Heart left ventricle (tissue), 13 donors: Measurements from ENCODE around the gene TIAM2.

Experiments
- CTCF ChIP-seq, 12 donors: fragments of 200-600 bp; sonication (generic) in 4 of 12; IDR thresholded peaks; one replicate each; pipeline versions ENCODE4 v1.5.0 to v1.8.0; 2018 to 2022; ENCODE audit warnings: antibody characterized with exemption in 12 of 12, mild to moderate bottlenecking in 5 of 12
- POLR2A ChIP-seq, 2 donors: fragments of 450-650 bp; IDR thresholded peaks; one replicate each; pipeline ENCODE4 v1.6.1; 2017; ENCODE audit warnings: antibody characterized with exemption in 2 of 2, mild to moderate bottlenecking in 2 of 2, moderate library complexity in 2 of 2
- donor health status: ischemic (EF 13 %, LVEDD 7.1; RV severe dilation, severe dysfunction).
- donor health status: DM: no; HTN: yes; CAD: no.
- donor health status: DM: no; HTN: no; CAD: no.
- donor health status: ischemic (EF 25% LVEDD 6.9; RV normal size, moderate dysfunction).
- donor health status: ischemic (EF 25% LVEDD 5.7; RV mildly dilated, moderate dysfunction).
- donor health status: ischemic (EF 35%, LVEDD 5.7; RV mildly dilated, moderate dysfunction).
- donor health status: nonischemic (EF 11% LVEDD 7.7; RV severe dilation, severe dysfunction).
- donor health status: DM: yes; HTN: yes; CAD: no.
- donor health status: PGD.
- donor health status: ischemic (EF 29% LVEDD 5.4; RV normal size, mild dysfunction).
- donor health status: nonischemic (EF 23%, LVEDD 6.1; RV moderate dilation, normal function).

- TF ChIP-seq POLR2A (IDR thresholded peaks at IDR 0.05) (no peak), CTCF (IDR thresholded peaks at IDR 0.05) (no peak)
Measured at GRCh38 chr6:155216312-155217046, 221.4 kb downstream of the TIAM2 start.
